PC-3 (cell line): ENCODE results near the gene PLIN5. TPM values are rescaled to one million over a fixed set of nuclear protein-coding genes. Genes with fewer than 3 reads are reported as not detected.

Experiments used
- ATAC-seq: fragments of 200-7000 bp; cut with Tn5 transposase; 2 replicates; pipeline ENCODE4 v1.9.1; 2020; ENCODE audit warnings: mild to moderate bottlenecking, moderate library complexity
- BruUV-seq: library from RNA; stranded (reverse); fragments of 400-500 nt; replicated peaks from 2 replicates; lab custom pipeline; 2021; lab: Mats Ljungman, UMichigan
- CTCF ChIA-PET: fragments of 300-600 bp; sonication (Branson Sonifier 250); formaldehyde crosslinking; loops from one replicate; lab custom pipeline; 2022; ENCODE audit warnings: antibody characterized with exemption; lab: Charles Lee
- POLR2A ChIA-PET: fragments of 300-600 bp; sonication (Branson Sonifier 250); formaldehyde crosslinking; loops from one replicate; lab custom pipeline; 2022; ENCODE audit warnings: antibody characterized with exemption; ENCODE audit not compliant: unreplicated experiment; lab: Charles Lee
- DNase-seq: peaks from one replicate; pipeline ENCODE4 v3.0.0-alpha.2; 2015
- H2AFZ ChIP-seq: fragments of 300-600 bp; sonication (generic); 2 replicates; pipeline ENCODE4 v1.6.0; 2016; ENCODE audit warnings: antibody characterized with exemption, low read length
- H3F3A ChIP-seq: fragments of 300-600 bp; sonication (generic); one replicate; pipeline ENCODE4 v1.6.0; 2017; ENCODE audit warnings: antibody characterized with exemption, low read length, control low read depth, mild to moderate bottlenecking; ENCODE audit not compliant: unreplicated experiment
- H3K27ac ChIP-seq: fragments of 300-600 bp; sonication (generic); 2 replicates; pipeline ENCODE4 v1.5.1; 2016; ENCODE audit warnings: mild to moderate bottlenecking, low read length
- H3K27me3 ChIP-seq: fragments of 300-600 bp; sonication (generic); 2 replicates; pipeline ENCODE4 v1.6.1; 2016; ENCODE audit warnings: low read length, mixed read lengths
- H3K36me3 ChIP-seq: fragments of 300-600 bp; sonication (generic); 2 replicates; pipeline ENCODE4 v1.6.1; 2016; ENCODE audit warnings: low read depth, mixed run types, low read length, mixed read lengths
- H3K4me1 ChIP-seq: fragments of 300-600 bp; sonication (generic); 2 replicates; pipeline ENCODE4 v1.5.1; 2016; ENCODE audit warnings: low read length; ENCODE audit not compliant: insufficient read depth
- H3K4me2 ChIP-seq: fragments of 300-600 bp; sonication (generic); 2 replicates; pipeline ENCODE4 v1.6.0; 2016; ENCODE audit warnings: low read length
- H3K4me3 ChIP-seq: fragments of 300-600 bp; sonication (generic); 2 replicates; pipeline ENCODE4 v1.5.1; 2016; ENCODE audit warnings: mild to moderate bottlenecking, low read length, mixed read lengths
- H3K79me2 ChIP-seq: fragments of 300-600 bp; sonication (generic); 2 replicates; pipeline ENCODE4 v1.6.1; 2017; ENCODE audit warnings: low read length, mixed read lengths
- H3K9ac ChIP-seq: fragments of 300-600 bp; sonication (generic); 2 replicates; pipeline ENCODE4 v1.6.0; 2016; ENCODE audit warnings: mild to moderate bottlenecking, low read length
- H3K9me2 ChIP-seq: fragments of 300-600 bp; sonication (generic); replicated peaks from 2 replicates; pipeline ENCODE4 v1.6.1; 2016; ENCODE audit warnings: mixed run types, low read length, mixed read lengths
- H3K9me3 ChIP-seq: fragments of 300-600 bp; sonication (generic); 2 replicates; pipeline ENCODE4 v1.6.1; 2016; ENCODE audit warnings: low read length, mixed read lengths
- H4K20me1 ChIP-seq: fragments of 300-600 bp; sonication (generic); 2 replicates; pipeline ENCODE4 v1.6.1; 2016; ENCODE audit warnings: low read length, mixed read lengths
- EZH2 ChIP-seq: fragments of 300-600 bp; sonication (generic); IDR thresholded peaks from one replicate; pipeline ENCODE4 v1.6.1; 2017; ENCODE audit warnings: antibody characterized with exemption, mild to moderate bottlenecking, low read length; ENCODE audit not compliant: unreplicated experiment
- EZH2phosphoT487 ChIP-seq: fragments of 300-600 bp; sonication (generic); IDR thresholded peaks from 2 replicates; pipeline ENCODE4 v1.6.1; 2018; ENCODE audit warnings: mild to moderate bottlenecking, antibody characterized with exemption, low read length, borderline replicate concordance
- intact Hi-C: fragments of 100-400 bp; cut with micrococcal nuclease; formaldehyde crosslinking; loops from 2 replicates; pipeline ENCODE4 v1.9.0; 2023
- total RNA-seq: library from RNA; depleted of rRNA; stranded (reverse); fragments of >200 nt; gene quantifications from 2 replicates; pipeline ENCODE4 v1.2.3, GENCODE V29; 2014
- TF ChIP-seq, protein P1 (sequence below): fragments of 300-600 bp; sonication (generic); conservative IDR thresholded peaks from 2 replicates; pipeline ENCODE4 v1.5.1; 2017; ENCODE audit warnings: antibody characterized with exemption, low read depth, mild to moderate bottlenecking, low read length

PLIN5 gene
- total RNA-seq, 1 experiment from 2014 or later = 1.2 TPM

DNA sequence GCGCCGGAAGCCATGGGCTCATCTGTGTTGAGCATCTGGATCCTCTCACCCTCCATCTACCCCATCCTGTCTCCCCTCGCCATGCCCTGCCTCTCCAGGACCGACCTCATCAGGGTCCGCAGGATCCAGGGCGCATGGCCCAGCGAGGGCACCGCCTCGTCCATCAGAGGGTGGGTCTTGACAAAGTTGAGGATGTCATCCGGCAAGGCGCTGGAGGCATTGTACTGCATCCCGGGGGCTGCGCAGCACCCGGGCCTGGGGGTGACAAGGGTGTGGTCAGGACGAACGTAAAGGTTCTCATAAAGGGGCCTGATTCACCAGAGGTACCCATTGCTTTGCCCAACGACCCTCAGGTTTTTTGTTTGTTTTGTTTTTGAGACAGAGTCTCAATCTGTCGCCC, 15.0 kb upstream of the PLIN5 start:
- POLR2A ChIA-PET = no interaction called here
- H3F3A ChIP-seq = no peaks in the 10 kb centered on the region
- ATAC-seq = no peak
- no peak overlapping the region for H3K27ac ChIP-seq
- no peaks in the 10 kb centered on the region for H3K4me1 ChIP-seq
- H2AFZ ChIP-seq = no peak overlapping the region
- no peaks in the 10 kb centered on the region for H4K20me1 ChIP-seq
- H3K36me3 ChIP-seq = no peaks in the 10 kb centered on the region
- H3K79me2 ChIP-seq = no peaks in the 10 kb centered on the region
- no peak for DNase-seq
- TF ChIP-seq, protein P1, sequence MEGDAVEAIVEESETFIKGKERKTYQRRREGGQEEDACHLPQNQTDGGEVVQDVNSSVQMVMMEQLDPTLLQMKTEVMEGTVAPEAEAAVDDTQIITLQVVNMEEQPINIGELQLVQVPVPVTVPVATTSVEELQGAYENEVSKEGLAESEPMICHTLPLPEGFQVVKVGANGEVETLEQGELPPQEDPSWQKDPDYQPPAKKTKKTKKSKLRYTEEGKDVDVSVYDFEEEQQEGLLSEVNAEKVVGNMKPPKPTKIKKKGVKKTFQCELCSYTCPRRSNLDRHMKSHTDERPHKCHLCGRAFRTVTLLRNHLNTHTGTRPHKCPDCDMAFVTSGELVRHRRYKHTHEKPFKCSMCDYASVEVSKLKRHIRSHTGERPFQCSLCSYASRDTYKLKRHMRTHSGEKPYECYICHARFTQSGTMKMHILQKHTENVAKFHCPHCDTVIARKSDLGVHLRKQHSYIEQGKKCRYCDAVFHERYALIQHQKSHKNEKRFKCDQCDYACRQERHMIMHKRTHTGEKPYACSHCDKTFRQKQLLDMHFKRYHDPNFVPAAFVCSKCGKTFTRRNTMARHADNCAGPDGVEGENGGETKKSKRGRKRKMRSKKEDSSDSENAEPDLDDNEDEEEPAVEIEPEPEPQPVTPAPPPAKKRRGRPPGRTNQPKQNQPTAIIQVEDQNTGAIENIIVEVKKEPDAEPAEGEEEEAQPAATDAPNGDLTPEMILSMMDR = no peak
- TF ChIP-seq EZH2 = no peak
- no peak for TF ChIP-seq EZH2phosphoT487
- no peaks in the 10 kb centered on the region for H3K9me2 ChIP-seq
- intact Hi-C loops = no loop called here
- no peak overlapping the region for H3K4me3 ChIP-seq
- no peaks in the 10 kb centered on the region for H3K9me3 ChIP-seq
- no peak overlapping the region for H3K9ac ChIP-seq
- no TSS peak for BruUV-seq
- peaks cover 10% of the 10 kb centered on the region; the same call in 1 of the 2 replicates for H3K27me3 ChIP-seq
- CTCF ChIA-PET = no interaction called here
- no peak overlapping the region for H3K4me2 ChIP-seq

DNA sequence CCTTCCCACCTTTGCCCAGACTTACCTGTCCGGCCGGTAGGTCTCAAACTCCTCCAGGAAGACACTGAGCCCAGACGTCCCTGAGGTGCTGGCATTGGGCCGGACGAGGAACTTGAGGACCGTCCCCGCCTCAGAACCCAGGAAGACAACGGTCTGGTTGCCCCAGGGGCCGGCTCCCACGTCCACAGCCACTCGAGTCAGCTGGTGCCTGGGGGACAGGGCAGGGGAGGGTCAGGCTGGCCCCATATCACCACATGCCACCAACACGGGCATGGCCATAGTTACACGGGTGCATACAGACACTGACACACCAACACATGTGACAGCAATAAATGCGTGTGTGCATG, 13.2 kb upstream of the PLIN5 start:
- Histone ChIP-seq H3K9me2 (no peaks in the 10 kb centered on the region), H3K9me3 (no peaks in the 10 kb centered on the region), H3K9ac (no peak overlapping the region), H3K79me2 (no peaks in the 10 kb centered on the region), H4K20me1 (no peaks in the 10 kb centered on the region), H2AFZ (no peak overlapping the region), H3K36me3 (no peaks in the 10 kb centered on the region), H3K4me3 (no peak overlapping the region), H3K27ac (no peak overlapping the region), H3F3A (no peaks in the 10 kb centered on the region), H3K27me3 (peaks cover 10% of the 10 kb centered on the region; the same call in 1 of the 2 replicates), H3K4me2 (no peak overlapping the region), H3K4me1 (no peaks in the 10 kb centered on the region)
- no peak for TF ChIP-seq EZH2phosphoT487
- TF ChIP-seq, protein P1 = no peak
- TF ChIP-seq EZH2 = no peak
- DNase-seq = no peak
- no TSS peak for BruUV-seq
- ChIA-PET POLR2A (no interaction called here), CTCF (no interaction called here)
- intact Hi-C loops = no loop called here
- ATAC-seq = peak; percentile 19; the same call in 1 of the 2 replicates
